IMR-90 (cell line): ENCODE measurements around the gene DUS1L. TPM values are rescaled to one million over a fixed set of nuclear protein-coding genes. Genes with fewer than 3 reads are reported as not detected.

Experiments
- ATAC-seq: fragments of 200-7000 bp; cut with Tn5 transposase; 2 replicates; pipeline ENCODE4 v1.9.1; 2020; ENCODE audit warnings: low read depth, mild to moderate bottlenecking, moderate library complexity
- BruUV-seq: library from RNA; stranded (reverse); fragments of 400-500 nt; replicated peaks from 2 replicates; lab custom pipeline; 2021; lab: Mats Ljungman, UMichigan
- CTCF ChIA-PET: fragments of 300-600 bp; formaldehyde crosslinking; extraction: SDS; loops from one replicate; lab custom pipeline; 2021; ENCODE audit warnings: antibody characterized with exemption; lab: Yijun Ruan, JAX
- POLR2A ChIA-PET: fragments of 300-600 bp; sonication (Branson Sonifier 250); formaldehyde crosslinking; loops from one replicate; lab custom pipeline; 2022; ENCODE audit warnings: antibody characterized with exemption; ENCODE audit not compliant: unreplicated experiment; lab: Charles Lee
- DNase-seq: peaks from one replicate; pipeline ENCODE4 v3.0.0; 2013
- H2AFZ ChIP-seq: replicated peaks from 2 replicates; pipeline ENCODE3; 2013; ENCODE audit warnings: low read length, mild to moderate bottlenecking; ENCODE audit not compliant: poor library complexity
- H2AK5ac ChIP-seq: 2 replicates; pipeline ENCODE4 v1.6.1; 2013; ENCODE audit warnings: low read depth, low read length, inconsistent platforms
- H2AK9ac ChIP-seq: replicated peaks from 2 replicates; pipeline ENCODE3; 2013; ENCODE audit warnings: mild to moderate bottlenecking, low read depth, low read length, moderate library complexity; ENCODE audit not compliant: poor library complexity
- H2BK120ac ChIP-seq: 2 replicates; pipeline ENCODE4 v1.6.1; 2013; ENCODE audit warnings: low read depth, low read length, inconsistent platforms
- H2BK15ac ChIP-seq: 3 replicates; pipeline ENCODE4 v1.6.1; 2013; ENCODE audit warnings: low read depth, low read length, inconsistent platforms
- H2BK20ac ChIP-seq: 2 replicates; pipeline ENCODE4 v1.6.1; 2013; ENCODE audit warnings: low read depth, mild to moderate bottlenecking, inconsistent platforms, low read length, moderate library complexity
- H2BK5ac ChIP-seq: 2 replicates; pipeline ENCODE4 v1.6.1; 2013; ENCODE audit warnings: mild to moderate bottlenecking, low read depth, low read length, inconsistent platforms; ENCODE audit not compliant: poor library complexity, severe bottlenecking
- H3K14ac ChIP-seq: replicated peaks from 2 replicates; pipeline ENCODE4 v1.6.1; 2013; ENCODE audit warnings: low read depth, low read length, inconsistent platforms
- H3K18ac ChIP-seq: 2 replicates; pipeline ENCODE4 v1.6.1; 2013; ENCODE audit warnings: low read depth, low read length, control low read depth
- H3K23ac ChIP-seq: 2 replicates; pipeline ENCODE4 v1.6.1; 2013; ENCODE audit warnings: low read depth, low read length, inconsistent platforms
- H3K27ac ChIP-seq: 2 replicates; pipeline ENCODE4 v1.5.1; 2013; ENCODE audit warnings: mild to moderate bottlenecking, control low read depth, low read length; ENCODE audit not compliant: insufficient read depth
- H3K27me3 ChIP-seq: 2 replicates; pipeline ENCODE4 v1.6.1; 2013; ENCODE audit warnings: low read length; ENCODE audit not compliant: control insufficient read depth, insufficient read depth
- H3K36me3 ChIP-seq: 2 replicates; pipeline ENCODE4 v1.6.1; 2013; ENCODE audit warnings: low read length, mixed read lengths; ENCODE audit not compliant: control insufficient read depth, insufficient read depth
- H3K4ac ChIP-seq: 2 replicates; pipeline ENCODE4 v1.6.1; 2013; ENCODE audit warnings: low read depth, low read length, inconsistent platforms
- H3K4me1 ChIP-seq: 2 replicates; pipeline ENCODE4 v1.6.1; 2013; ENCODE audit warnings: low read length, mixed read lengths; ENCODE audit not compliant: control insufficient read depth, insufficient read depth
- H3K4me2 ChIP-seq: 2 replicates; pipeline ENCODE4 v1.6.1; 2013; ENCODE audit warnings: low read depth, mild to moderate bottlenecking, control low read depth, low read length, moderate library complexity
- H3K4me3 ChIP-seq: 2 replicates; pipeline ENCODE4 v1.5.1; 2013; ENCODE audit warnings: low read depth, mild to moderate bottlenecking, control low read depth, low read length, moderate library complexity; ENCODE audit not compliant: insufficient read depth
- H3K56ac ChIP-seq: 2 replicates; pipeline ENCODE4 v1.6.1; 2013; ENCODE audit warnings: low read length, inconsistent platforms; ENCODE audit not compliant: insufficient read depth; ENCODE audit errors: extremely low read depth
- H3K79me1 ChIP-seq, 2 experiments: 2 replicates each; pipeline ENCODE4 v1.6.1; 2013; ENCODE audit warnings: low read length in 2 of 2, inconsistent platforms in 1 of 2, low read depth in 1 of 2
- H3K9ac ChIP-seq: 2 replicates; pipeline ENCODE4 v1.6.1; 2013; ENCODE audit warnings: low read depth, low read length, control low read depth
- H3K9me1 ChIP-seq: 2 replicates; pipeline ENCODE4 v1.6.1; 2013; ENCODE audit warnings: low read length, inconsistent platforms; ENCODE audit not compliant: insufficient read depth
- H3K9me3 ChIP-seq: 2 replicates; pipeline ENCODE4 v1.6.1; 2013; ENCODE audit warnings: low read length; ENCODE audit not compliant: control insufficient read depth, insufficient read depth
- H4K20me1 ChIP-seq: 2 replicates; pipeline ENCODE4 v1.6.1; 2013; ENCODE audit warnings: low read length, inconsistent platforms; ENCODE audit not compliant: insufficient read depth
- H4K5ac ChIP-seq: 2 replicates; pipeline ENCODE4 v1.6.1; 2013; ENCODE audit warnings: mild to moderate bottlenecking, low read depth, low read length, control low read depth
- H4K8ac ChIP-seq, 2 experiments: 2 replicates each; pipeline ENCODE4 v1.6.1; 2013; ENCODE audit warnings: low read depth in 2 of 2, low read length in 2 of 2, control low read depth in 1 of 2, inconsistent platforms in 1 of 2
- H4K91ac ChIP-seq: 2 replicates; pipeline ENCODE4 v1.6.1; 2013; ENCODE audit warnings: low read depth, low read length, inconsistent platforms; ENCODE audit not compliant: insufficient read depth
- CEBPB ChIP-seq: IDR thresholded peaks from 2 replicates; pipeline ENCODE4 v1.6.1; 2012; ENCODE audit warnings: low read depth, low read length, improper control_type of control experiment
- CTCF ChIP-seq: conservative IDR thresholded peaks from 2 replicates; pipeline ENCODE4 v1.5.1; 2012; ENCODE audit warnings: mild to moderate bottlenecking, low read depth, low read length, improper control_type of control experiment
- ELK1 ChIP-seq: fragments of 150-350 bp; IDR thresholded peaks from 2 replicates; pipeline ENCODE4 v1.6.1; 2016; ENCODE audit warnings: low read depth, mild to moderate bottlenecking, low read length, moderate library complexity, borderline replicate concordance
- MAFK ChIP-seq: IDR thresholded peaks from 2 replicates; pipeline ENCODE4 v1.6.1; 2012; ENCODE audit warnings: low read depth, low read length, improper control_type of control experiment
- MAZ ChIP-seq: IDR thresholded peaks from 2 replicates; pipeline ENCODE4 v1.6.1; 2012; ENCODE audit warnings: low read depth, mild to moderate bottlenecking, low read length, improper control_type of control experiment, moderate library complexity, borderline replicate concordance
- NFE2L2 ChIP-seq: fragments of 150-350 bp; IDR thresholded peaks from 2 replicates; pipeline ENCODE4 v1.6.1; 2016; ENCODE audit warnings: low read depth, mild to moderate bottlenecking, low read length
- POLR2A ChIP-seq: IDR thresholded peaks from 2 replicates; pipeline ENCODE4 v1.6.1; 2012; ENCODE audit warnings: mild to moderate bottlenecking, low read depth, low read length
- RAD21 ChIP-seq: IDR thresholded peaks from 2 replicates; pipeline ENCODE4 v1.6.1; 2012; ENCODE audit warnings: low read length, improper control_type of control experiment
- RCOR1 ChIP-seq: IDR thresholded peaks from 2 replicates; pipeline ENCODE4 v1.6.1; 2012; ENCODE audit warnings: mild to moderate bottlenecking, low read length, improper control_type of control experiment; ENCODE audit not compliant: insufficient replicate concordance
- RFX5 ChIP-seq: IDR thresholded peaks from 2 replicates; pipeline ENCODE4 v1.8.0; 2012; ENCODE audit warnings: low read depth, mild to moderate bottlenecking, low read length, moderate library complexity
- SMC3 ChIP-seq: fragments of 150-350 bp; IDR thresholded peaks from 2 replicates; pipeline ENCODE4 v1.6.1; 2016; ENCODE audit warnings: low read depth, mild to moderate bottlenecking, antibody characterized with exemption, low read length, moderate library complexity
- USF2 ChIP-seq: fragments of 150-350 bp; IDR thresholded peaks from 2 replicates; pipeline ENCODE4 v1.6.1; 2017; ENCODE audit warnings: mild to moderate bottlenecking, antibody characterized with exemption, low read length, low read depth
- WGBS, 2 experiments: methylation state at CpG; one replicate each; pipeline versions ENCODE4 v1.1.5 to v1.1.7; 2013; ENCODE audit warnings: missing lambda C conversion rate in 2 of 2; ENCODE audit not compliant: insufficient read length in 1 of 2; ENCODE audit errors: extremely low coverage in 2 of 2; 5-methylcytosine and 5-hydroxymethylcytosine counted together
- dilution Hi-C: fragments of 300-500 bp; cut with HindIII; formaldehyde crosslinking; loops from one replicate; pipeline ENCODE4 v1.14.3; 2018; ENCODE audit warnings: low sequenced_read_pairs; ENCODE audit not compliant: unreplicated experiment
- in situ Hi-C: fragments of 300-500 bp; cut with MboI; formaldehyde crosslinking; loops from 3 replicates; pipeline ENCODE4 v1.14.3; 2019; ENCODE audit warnings: low sequenced_read_pairs, inconsistent platforms, mixed read lengths
- intact Hi-C: fragments of 100-400 bp; cut with micrococcal nuclease; formaldehyde crosslinking; loops from 2 replicates; pipeline ENCODE4 v1.10.0; 2022
- polyA plus RNA-seq, 3 experiments: library from polyadenylated mRNA; depleted of rRNA; stranded (reverse); fragments of >200 nt; gene quantifications; 2 replicates each; pipeline ENCODE4 v1.2.3, GENCODE V29; 2012; ENCODE audit warnings: low replicate concordance in 1 of 3
- total RNA-seq: library from RNA; depleted of rRNA; stranded (reverse); fragments of >200 nt; gene quantifications from 2 replicates; pipeline ENCODE4 v1.2.3, GENCODE V29; 2012

The DUS1L gene
- total and polyA plus RNA-seq, 2 of the 4 experiments (the other 2 are of a cell fraction) = 29.0 to 76.9 TPM

GRCh38 chr17:82009413-82009812 lies 56.2 kb downstream of the DUS1L start:
- H2AK9ac ChIP-seq = no peak overlapping the region
- no peak overlapping the region for H3K27ac ChIP-seq
- no peak overlapping the region for H2AK5ac ChIP-seq
- in situ Hi-C loops = no loop called here
- no peak overlapping the region for H3K23ac ChIP-seq
- H2BK120ac ChIP-seq = no peak overlapping the region
- WGBS, 2 experiments = 96% methylated on average over 6 of the region's 15 CpGs; no CpG with 5 or more reads in 1 of the 2 experiments
- BruUV-seq = no TSS peak
- H3K14ac ChIP-seq = no peak overlapping the region
- H2BK20ac ChIP-seq = no peak overlapping the region
- H2BK15ac ChIP-seq = no peak overlapping the region
- ATAC-seq (no peak), DNase-seq (no peak)
- H4K5ac ChIP-seq = no peak overlapping the region
- intact Hi-C loops = no loop called here
- POLR2A ChIA-PET = no interaction called here
- H4K8ac ChIP-seq = no peak overlapping the region
- no peak overlapping the region for H2AFZ ChIP-seq
- H3K79me1 ChIP-seq = peaks cover 5 to 21% of the 10 kb centered on the region in 2 experiments; a peak in 3 of 4 replicates
- H3K4ac ChIP-seq = no peak overlapping the region
- no peaks in the 10 kb centered on the region for H3K27me3 ChIP-seq
- H3K4me1 ChIP-seq = peaks cover 14% of the 10 kb centered on the region
- H3K9me3 ChIP-seq = no peaks in the 10 kb centered on the region
- TF ChIP-seq ELK1 = no peak
- no peak for TF ChIP-seq USF2
- TF ChIP-seq SMC3 = no peak
- TF ChIP-seq NFE2L2 = no peak
- no peak for TF ChIP-seq POLR2A
- TF ChIP-seq MAZ = no peak
- no peak for TF ChIP-seq RCOR1
- no peak for TF ChIP-seq RAD21
- TF ChIP-seq CTCF = no peak
- no peak for TF ChIP-seq CEBPB
- no peak for TF ChIP-seq MAFK
- no peak for TF ChIP-seq RFX5
- no peak overlapping the region for H4K91ac ChIP-seq
- H3K36me3 ChIP-seq = peaks cover 3% of the 10 kb centered on the region; the same call in 1 of the 2 replicates
- no peak overlapping the region for H3K4me3 ChIP-seq
- H3K56ac ChIP-seq = no peak overlapping the region
- dilution Hi-C loops = no loop called here
- no peak overlapping the region for H3K18ac ChIP-seq
- CTCF ChIA-PET = interaction anchor here (0.7 kb wide), 1 partner anchor 459 kb away, joined by 3 read pairs; no protein-coding TSS in a partner anchor
- H4K20me1 ChIP-seq = no peaks in the 10 kb centered on the region; the same call in 1 of the 2 replicates
- no peak overlapping the region for H3K4me2 ChIP-seq
- no peak overlapping the region for H3K9ac ChIP-seq
- peaks cover 9% of the 10 kb centered on the region for H3K9me1 ChIP-seq
- no peak overlapping the region for H2BK5ac ChIP-seq
